H1 (cell line): ENCODE measurements around the gene ASB13. TPM values are rescaled to one million over a fixed set of nuclear protein-coding genes. Genes with fewer than 3 reads are reported as not detected.

Source experiments
- CTCF ChIA-PET: fragments of 300-600 bp; sonication (Branson Sonifier 250); formaldehyde crosslinking; loops from one replicate; lab custom pipeline; 2021; ENCODE audit not compliant: partially characterized antibody; lab: Charles Lee
- POLR2A ChIA-PET: fragments of 300-600 bp; sonication (Branson Sonifier 250); formaldehyde crosslinking; loops from one replicate; lab custom pipeline; 2021; ENCODE audit warnings: inconsistent platforms; ENCODE audit not compliant: partially characterized antibody; lab: Charles Lee
- DNase-seq, 2 experiments: peaks; one replicate each; pipeline versions ENCODE4 v3.0.0 to v3.0.0-alpha.2; 2010 to 2022; ENCODE audit warnings: low spot score in 2 of 2, low read depth in 1 of 2, mixed read lengths in 1 of 2
- FAIRE-seq: peaks from 2 replicates; lab custom pipeline; 2011; peaks lifted over from hg19 to GRCh38; lab: Jason Lieb, UNC
- H2AFZ ChIP-seq: 2 replicates; pipeline ENCODE4 v1.8.1; 2012; ENCODE audit warnings: low read length, inconsistent platforms
- H2AK5ac ChIP-seq: 2 replicates; pipeline ENCODE4 v1.6.1; 2013; ENCODE audit warnings: low read depth, low read length
- H2BK120ac ChIP-seq: replicated peaks from 2 replicates; pipeline ENCODE3; 2013; ENCODE audit warnings: low read depth, low read length, inconsistent platforms
- H2BK12ac ChIP-seq: 2 replicates; pipeline ENCODE4 v1.6.1; 2013; ENCODE audit warnings: low read depth, low read length
- H2BK15ac ChIP-seq: 2 replicates; pipeline ENCODE4 v1.6.1; 2013; ENCODE audit warnings: low read length
- H2BK20ac ChIP-seq: 2 replicates; pipeline ENCODE4 v1.6.1; 2013; ENCODE audit warnings: low read length
- H2BK5ac ChIP-seq: 2 replicates; pipeline ENCODE4 v1.6.1; 2013; ENCODE audit warnings: low read depth, low read length
- H3K14ac ChIP-seq: 2 replicates; pipeline ENCODE4 v1.6.1; 2013; ENCODE audit warnings: inconsistent platforms; ENCODE audit not compliant: insufficient read length
- H3K18ac ChIP-seq: 2 replicates; pipeline ENCODE4 v1.6.1; 2013; ENCODE audit warnings: low read length; ENCODE audit errors: extremely low read depth
- H3K23ac ChIP-seq: 2 replicates; pipeline ENCODE4 v1.6.1; 2013; ENCODE audit warnings: inconsistent platforms; ENCODE audit not compliant: insufficient read length
- H3K23me2 ChIP-seq: 2 replicates; pipeline ENCODE4 v1.6.1; 2013; ENCODE audit warnings: low read depth, low read length
- H3K27ac ChIP-seq: 2 replicates; pipeline ENCODE4 v1.6.1; 2011; ENCODE audit warnings: low read depth, low read length, inconsistent platforms
- H3K27me3 ChIP-seq, 4 experiments: replicated peaks in 1 of 4; 1 replicate in 1 of 4; 2 replicates in 3 of 4; pipeline versions ENCODE4 v1.6.1 to v1.8.1; 2011 to 2013; ENCODE audit warnings: low read length in 3 of 4, mild to moderate bottlenecking in 3 of 4, inconsistent platforms in 2 of 4, mixed read lengths in 2 of 4, moderate library complexity in 1 of 4; ENCODE audit not compliant: control insufficient read depth in 3 of 4, insufficient read depth in 3 of 4; ENCODE audit errors: extremely low read depth in 1 of 4
- H3K36me3 ChIP-seq, 4 experiments: 2 replicates each; pipeline versions ENCODE4 v1.6.1 to v1.8.1; 2011 to 2013; ENCODE audit warnings: mild to moderate bottlenecking in 4 of 4, low read length in 3 of 4, moderate library complexity in 2 of 4, control low read depth in 1 of 4, inconsistent platforms in 1 of 4; ENCODE audit not compliant: insufficient read depth in 4 of 4, control insufficient read depth in 2 of 4
- H3K4ac ChIP-seq: replicated peaks from 2 replicates; pipeline ENCODE3; 2013; ENCODE audit warnings: low read length, low read depth, mixed read lengths, inconsistent platforms; ENCODE audit not compliant: insufficient read length
- H3K4me1 ChIP-seq, 4 experiments: replicated peaks in 1 of 4; 1 replicate in 1 of 4; 2 replicates in 3 of 4; pipeline versions ENCODE4 v1.6.1 to v1.8.1; 2011 to 2013; ENCODE audit warnings: low read length in 3 of 4, inconsistent platforms in 2 of 4, mixed read lengths in 1 of 4; ENCODE audit not compliant: insufficient read depth in 4 of 4, control insufficient read depth in 3 of 4
- H3K4me2 ChIP-seq, 2 experiments: 2 replicates each; pipeline versions ENCODE4 v1.6.1 to v1.8.1; 2011 to 2013; ENCODE audit warnings: low read depth in 2 of 2, low read length in 2 of 2, control low read depth in 1 of 2, inconsistent platforms in 1 of 2, mild to moderate bottlenecking in 1 of 2; ENCODE audit not compliant: insufficient read depth in 1 of 2
- H3K4me3 ChIP-seq, 4 experiments: fragments of 200-600, 300-600 bp in 1 of 4; sonication (generic), shearing (Covaris generic), sonication (Bioruptor Twin) in 1 of 4; 2 replicates each; pipeline versions ENCODE4 v1.5.1 to v1.8.1; 2011 to 2016; ENCODE audit warnings: low read length in 4 of 4, low read depth in 3 of 4, control low read depth in 2 of 4, inconsistent platforms in 2 of 4, mild to moderate bottlenecking in 2 of 4, mixed read lengths in 1 of 4, moderate library complexity in 1 of 4; ENCODE audit not compliant: insufficient read depth in 2 of 4; ENCODE audit errors: extremely low read depth in 1 of 4
- H3K56ac ChIP-seq: replicated peaks from 2 replicates; pipeline ENCODE3; 2013; ENCODE audit warnings: low read depth, mild to moderate bottlenecking, mixed read lengths, low read length, inconsistent platforms; ENCODE audit not compliant: insufficient read length
- H3K79me1 ChIP-seq: 2 replicates; pipeline ENCODE4 v1.6.1; 2013; ENCODE audit warnings: low read depth, low read length, control low read depth
- H3K79me2 ChIP-seq, 2 experiments: 2 replicates each; pipeline versions ENCODE4 v1.6.1 to v1.8.1; 2012 to 2013; ENCODE audit warnings: low read length in 2 of 2, mild to moderate bottlenecking in 2 of 2, inconsistent platforms in 1 of 2; ENCODE audit not compliant: insufficient read depth in 2 of 2, control insufficient read depth in 1 of 2
- H3K9ac ChIP-seq, 4 experiments: replicated peaks in 1 of 4; 1 replicate in 1 of 4; 2 replicates in 3 of 4; pipeline versions ENCODE4 v1.6.1 to v1.8.1; 2011 to 2013; ENCODE audit warnings: low read depth in 3 of 4, low read length in 3 of 4, control low read depth in 2 of 4, mild to moderate bottlenecking in 2 of 4, moderate library complexity in 2 of 4, inconsistent platforms in 1 of 4; ENCODE audit errors: extremely low read depth in 1 of 4
- H3K9me3 ChIP-seq, 2 experiments: 2 replicates each; pipeline versions ENCODE4 v1.6.1 to v1.8.1; 2012 to 2013; ENCODE audit warnings: mild to moderate bottlenecking in 2 of 2, moderate library complexity in 2 of 2, control low read depth in 1 of 2, inconsistent platforms in 1 of 2, low read depth in 1 of 2, low read length in 1 of 2, mixed read lengths in 1 of 2; ENCODE audit not compliant: insufficient read depth in 2 of 2
- H4K20me1 ChIP-seq, 2 experiments: replicated peaks in 1 of 2; 2 replicates each; pipeline versions ENCODE3 to v1.8.1; 2011 to 2013; ENCODE audit warnings: inconsistent platforms in 2 of 2, low read length in 2 of 2, mild to moderate bottlenecking in 1 of 2; ENCODE audit not compliant: insufficient read depth in 2 of 2, control insufficient read depth in 1 of 2
- H4K5ac ChIP-seq: 2 replicates; pipeline ENCODE4 v1.6.1; 2013; ENCODE audit warnings: low read length, low read depth, mixed read lengths, inconsistent platforms; ENCODE audit not compliant: insufficient read length
- H4K8ac ChIP-seq: 2 replicates; pipeline ENCODE4 v1.8.0; 2013; ENCODE audit warnings: mild to moderate bottlenecking, moderate library complexity, low read length, inconsistent platforms; ENCODE audit not compliant: insufficient read depth; ENCODE audit errors: extremely low read depth
- H4K91ac ChIP-seq: replicated peaks from 2 replicates; pipeline ENCODE3; 2013; ENCODE audit warnings: low read length, mixed read lengths, inconsistent platforms; ENCODE audit not compliant: insufficient read length
- POU5F1 ChIP-seq: IDR thresholded peaks from 2 replicates; pipeline ENCODE4 v1.6.1; 2011; ENCODE audit warnings: low read depth, mild to moderate bottlenecking, low read length, moderate library complexity
- WGBS, 2 experiments: shearing (Covaris generic) in 1 of 2; methylation state at CpG; one replicate each; pipeline versions ENCODE4 v1.1.6 to v1.1.7; 2013 to 2015; ENCODE audit warnings: low lambda C conversion rate in 2 of 2, mixed read lengths in 2 of 2, inconsistent platforms in 1 of 2, low coverage in 1 of 2, missing lambda C conversion rate in 1 of 2; ENCODE audit not compliant: insufficient replicate concordance in 2 of 2, insufficient coverage in 1 of 2, insufficient read length in 1 of 2; ENCODE audit errors: extremely low coverage in 1 of 2, missing lambda C conversion rate in 1 of 2; 5-methylcytosine and 5-hydroxymethylcytosine counted together
- polyA plus RNA-seq, 7 experiments: library from polyadenylated mRNA; depleted of rRNA in 3 of 7; stranded (reverse) in 5 of 7; unstranded in 2 of 7; fragments of >200 nt in 5 of 7; fragments of 200-250 nt in 2 of 7; gene quantifications; 1 replicate in 5 of 7; 2 replicates in 1 of 7; 4 replicates in 1 of 7; pipeline versions ENCODE4 v1.2.1 to v1.2.3, GENCODE V29; 2011 to 2013; ENCODE audit warnings: missing spikeins in 2 of 7, mixed read lengths in 2 of 7
- total RNA-seq: library from RNA; stranded (reverse); fragmentation: NEBNext Ultra II Directional; extraction: Animal tissue kit (Norgen Biotek cat#: 25700); gene quantifications from 2 replicates; pipeline ENCODE4 v1.2.1, GENCODE V29; 2021

Gene ASB13
- total and polyA plus RNA-seq, 2 of the 8 experiments (the other 6 are each of a cell fraction or from before 2014, with no cell fraction given) = 12.3 to 20.2 TPM

GRCh38 chr10:5627486-5628044, 38.8 kb downstream of the ASB13 start:
- H3K14ac ChIP-seq = no peak overlapping the region
- no peak overlapping the region for H4K5ac ChIP-seq
- FAIRE-seq = no peak
- H3K4me3 ChIP-seq = no peak overlapping the region
- H2BK5ac ChIP-seq = no peak overlapping the region
- H3K18ac ChIP-seq = no peak overlapping the region
- H2BK12ac ChIP-seq = no peak overlapping the region
- no peak overlapping the region for H3K23ac ChIP-seq
- POLR2A ChIA-PET = interaction anchor here (2.8 kb wide), 1 partner anchor 181 kb away, joined by 7 read pairs; no protein-coding TSS in a partner anchor
- no peak overlapping the region for H3K4me2 ChIP-seq
- H3K4ac ChIP-seq = peak overlapping the region; percentile 57
- no peaks in the 10 kb centered on the region for H3K79me2 ChIP-seq
- 0 out of 2 replicates have a peak overlapping the region, but pooled peaks have one; percentile 58 for H4K8ac ChIP-seq
- no peaks in the 10 kb centered on the region for H3K23me2 ChIP-seq
- CTCF ChIA-PET = interaction anchor here (1.2 to 14.0 kb wide), 2 partner anchors 9 to 184 kb away, joined by 3 to 200 read pairs; no protein-coding TSS in a partner anchor
- H4K20me1 ChIP-seq = no peaks in the 10 kb centered on the region
- H3K36me3 ChIP-seq = no peaks in the 10 kb centered on the region
- H3K27ac ChIP-seq = no peak overlapping the region
- no peak overlapping the region for H2AFZ ChIP-seq
- no peak overlapping the region for H2AK5ac ChIP-seq
- TF ChIP-seq POU5F1 = no peak
- 89% methylated on average over 7 of the region's 7 CpGs; no CpG with 5 or more reads in 1 of the 2 experiments for WGBS, 2 experiments
- H3K9me3 ChIP-seq = no peaks in the 10 kb centered on the region
- no peak overlapping the region for H3K56ac ChIP-seq
- H2BK20ac ChIP-seq = no peak overlapping the region
- no peaks in the 10 kb centered on the region for H3K27me3 ChIP-seq
- no peak overlapping the region for H2BK15ac ChIP-seq
- no peak for DNase-seq
- no peak overlapping the region for H3K9ac ChIP-seq
- no peak overlapping the region for H2BK120ac ChIP-seq
- no peak overlapping the region for H4K91ac ChIP-seq
- peaks cover 0 to 5% (median 0%) of the 10 kb centered on the region in 4 experiments; a peak in 2 of 7 replicates for H3K4me1 ChIP-seq
- no peaks in the 10 kb centered on the region for H3K79me1 ChIP-seq
